Suppressor macrophage treated with lipopolysaccharide for 4 hours (primary cell): ENCODE measurements around the gene CRKL.

ENCODE experiments used
- DNase-seq: peaks from one replicate; pipeline ENCODE4 v3.0.0-alpha.2; 2020

The CRKL gene

DNA sequence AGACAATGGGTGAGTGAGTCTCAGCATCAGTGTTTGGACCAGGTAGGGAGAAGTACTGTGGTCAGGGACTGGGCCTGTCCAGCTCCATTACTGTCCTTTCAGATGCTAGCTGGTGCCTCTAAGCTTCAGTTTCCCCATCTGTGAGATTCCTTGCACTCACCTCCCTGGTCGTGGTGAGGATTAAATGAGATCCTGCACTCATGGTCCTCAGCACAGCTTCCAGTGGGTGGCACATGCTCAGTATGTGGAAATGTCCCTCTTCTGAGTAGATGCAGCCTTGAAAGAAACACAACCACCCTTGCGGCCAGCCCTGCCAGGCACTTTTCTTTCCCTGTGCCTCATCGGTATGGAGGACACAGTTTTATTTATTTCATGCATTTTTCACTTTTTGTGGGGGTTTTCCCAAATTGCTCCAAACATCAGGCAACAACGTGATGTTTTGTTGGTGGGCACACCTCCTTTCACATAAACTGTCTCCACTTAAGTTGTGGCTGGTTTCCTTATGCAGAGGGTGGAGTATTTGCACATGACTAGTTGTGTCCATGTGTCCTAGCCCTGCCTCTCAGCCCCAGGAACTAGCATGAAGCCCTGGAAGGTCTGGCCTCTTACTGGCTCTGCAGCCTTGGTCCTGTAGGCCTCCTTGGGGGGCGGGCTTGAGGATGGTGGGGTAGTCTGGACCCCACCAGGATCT, 66.0 kb downstream of the CRKL start:
- no peak for DNase-seq

DNA sequence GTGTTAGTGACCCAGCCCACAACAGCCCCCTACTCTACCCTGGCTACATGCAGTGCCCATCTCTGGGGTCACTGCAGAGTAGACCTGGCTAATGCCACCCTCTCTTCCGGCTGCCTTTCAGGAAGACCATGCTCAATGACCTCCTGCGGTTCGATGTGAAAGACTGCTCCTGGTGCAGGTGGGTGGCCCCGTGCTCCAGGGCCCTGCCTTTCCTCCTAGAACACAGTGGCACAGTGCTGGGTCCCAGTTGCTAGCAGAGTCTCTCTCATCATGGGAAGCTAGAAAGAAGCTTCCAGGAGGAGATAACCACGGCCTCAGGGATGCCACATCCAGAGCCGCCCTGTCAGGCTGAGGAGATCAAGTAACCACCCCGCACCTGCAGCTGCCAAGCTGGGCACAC, 68.5 kb downstream of the CRKL start:
- DNase-seq: no peak

DNA sequence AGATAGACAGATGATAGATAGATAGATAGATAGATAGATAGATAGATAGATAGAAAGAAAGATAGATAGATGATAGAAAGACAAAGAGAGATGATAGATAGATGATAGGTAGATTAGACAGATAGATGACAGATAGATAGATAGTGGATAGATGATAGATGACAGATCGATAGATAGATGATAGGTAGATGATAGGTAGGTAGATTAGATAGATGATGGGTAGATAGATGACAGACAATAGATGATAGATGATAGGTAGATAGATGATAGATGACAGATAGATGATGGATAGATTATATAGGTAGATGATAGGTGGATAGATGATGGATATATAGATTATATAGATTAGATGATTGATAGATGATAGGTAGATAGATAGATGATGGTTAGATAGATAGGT, 69.2 kb downstream of the CRKL start:
- no peak for DNase-seq

DNA sequence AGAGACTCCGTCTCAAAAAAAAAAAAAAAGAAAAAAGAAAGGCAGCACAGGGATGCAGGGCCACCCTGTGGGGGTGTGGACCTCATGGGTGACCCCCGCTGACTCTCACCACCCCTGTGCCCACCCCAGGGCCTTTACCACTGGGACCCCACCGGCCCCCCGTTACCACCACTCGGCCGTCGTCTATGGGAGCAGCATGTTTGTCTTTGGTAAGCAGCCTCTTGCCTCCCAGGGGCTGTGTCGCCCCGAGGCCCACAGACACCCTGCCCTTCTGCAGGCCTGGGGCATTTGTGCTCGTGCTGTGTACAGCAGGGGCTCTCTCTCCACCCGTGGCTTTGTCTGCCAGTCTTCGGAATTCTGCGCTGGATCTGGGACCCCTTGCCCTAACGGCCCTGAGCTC, 70.2 kb downstream of the CRKL start:
- DNase-seq: no peak

DNA sequence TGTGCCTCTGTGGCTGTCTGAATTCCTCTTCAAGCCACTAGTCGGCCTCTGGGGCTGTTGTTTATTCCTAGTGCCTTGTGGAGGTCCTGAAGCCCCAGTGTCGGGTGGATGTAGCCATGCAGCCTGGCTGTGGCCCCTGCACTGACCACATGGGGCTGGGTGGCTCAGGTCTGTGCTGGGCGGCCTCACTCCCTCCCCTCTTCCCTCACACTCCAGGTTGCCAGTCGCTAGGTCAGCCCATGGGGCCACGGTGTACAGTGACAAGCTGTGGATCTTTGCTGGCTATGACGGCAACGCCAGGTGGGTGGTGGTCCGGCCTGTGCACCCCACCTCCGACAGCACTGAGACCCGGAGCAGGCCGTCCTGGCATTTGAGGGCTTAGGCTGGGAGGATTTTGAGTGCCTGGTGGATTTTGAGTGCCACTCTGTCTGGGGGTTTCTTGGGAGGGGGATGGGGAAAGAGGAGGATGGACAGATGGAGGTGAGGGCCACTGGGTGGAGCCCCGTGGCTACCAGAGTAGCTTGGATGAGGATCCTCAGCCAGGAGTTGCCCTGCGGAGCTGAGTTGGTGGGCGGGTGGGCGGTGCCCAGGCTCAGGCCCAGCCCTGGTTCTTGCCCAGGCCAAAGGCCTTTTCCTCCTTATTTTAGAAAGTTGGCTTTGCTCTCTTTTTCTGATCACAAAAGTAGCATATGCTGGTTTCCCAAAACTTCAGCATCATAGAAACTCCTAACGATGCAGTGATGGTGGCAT, 71.5 kb downstream of the CRKL start:
- no peak for DNase-seq

DNA sequence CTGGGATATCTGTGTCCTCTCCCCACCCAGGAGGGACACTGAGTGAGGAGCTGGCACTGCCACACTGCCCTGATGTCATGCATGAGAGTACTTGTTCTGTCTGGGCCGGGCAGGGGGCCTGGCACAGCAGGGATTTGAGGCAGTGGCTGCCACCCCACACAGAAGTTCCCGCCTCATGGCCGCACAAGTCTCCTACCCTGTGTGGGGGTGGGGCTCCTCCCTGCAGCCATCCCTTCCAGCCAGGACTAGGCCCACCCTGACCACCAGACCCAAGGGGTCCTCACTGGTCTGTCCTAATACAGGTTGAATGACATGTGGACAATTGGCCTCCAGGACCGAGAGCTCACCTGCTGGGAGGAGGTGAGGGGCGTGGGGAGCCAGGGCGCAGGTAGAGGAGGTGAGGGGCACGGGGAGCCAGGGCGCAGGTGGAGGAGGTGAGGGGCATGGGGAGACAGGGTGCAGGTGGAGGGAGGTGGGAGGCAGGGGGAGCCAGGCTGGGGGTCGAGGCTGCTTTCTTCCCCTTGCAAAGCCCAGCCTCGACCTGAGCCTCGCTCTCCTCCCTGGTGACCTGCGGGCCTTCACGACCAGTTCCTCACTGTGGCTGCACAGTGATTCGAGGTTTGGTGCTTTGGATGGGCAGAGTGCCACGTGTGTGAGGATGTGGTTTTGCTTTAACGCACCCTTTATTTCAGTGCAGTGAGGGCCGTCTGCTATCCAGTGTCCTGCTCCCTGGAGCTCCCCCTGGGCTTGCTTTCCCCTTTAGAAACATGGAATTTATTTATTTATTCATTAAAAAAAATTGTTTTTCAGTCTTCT, 72.3 kb downstream of the CRKL start:
- DNase-seq: no peak

DNA sequence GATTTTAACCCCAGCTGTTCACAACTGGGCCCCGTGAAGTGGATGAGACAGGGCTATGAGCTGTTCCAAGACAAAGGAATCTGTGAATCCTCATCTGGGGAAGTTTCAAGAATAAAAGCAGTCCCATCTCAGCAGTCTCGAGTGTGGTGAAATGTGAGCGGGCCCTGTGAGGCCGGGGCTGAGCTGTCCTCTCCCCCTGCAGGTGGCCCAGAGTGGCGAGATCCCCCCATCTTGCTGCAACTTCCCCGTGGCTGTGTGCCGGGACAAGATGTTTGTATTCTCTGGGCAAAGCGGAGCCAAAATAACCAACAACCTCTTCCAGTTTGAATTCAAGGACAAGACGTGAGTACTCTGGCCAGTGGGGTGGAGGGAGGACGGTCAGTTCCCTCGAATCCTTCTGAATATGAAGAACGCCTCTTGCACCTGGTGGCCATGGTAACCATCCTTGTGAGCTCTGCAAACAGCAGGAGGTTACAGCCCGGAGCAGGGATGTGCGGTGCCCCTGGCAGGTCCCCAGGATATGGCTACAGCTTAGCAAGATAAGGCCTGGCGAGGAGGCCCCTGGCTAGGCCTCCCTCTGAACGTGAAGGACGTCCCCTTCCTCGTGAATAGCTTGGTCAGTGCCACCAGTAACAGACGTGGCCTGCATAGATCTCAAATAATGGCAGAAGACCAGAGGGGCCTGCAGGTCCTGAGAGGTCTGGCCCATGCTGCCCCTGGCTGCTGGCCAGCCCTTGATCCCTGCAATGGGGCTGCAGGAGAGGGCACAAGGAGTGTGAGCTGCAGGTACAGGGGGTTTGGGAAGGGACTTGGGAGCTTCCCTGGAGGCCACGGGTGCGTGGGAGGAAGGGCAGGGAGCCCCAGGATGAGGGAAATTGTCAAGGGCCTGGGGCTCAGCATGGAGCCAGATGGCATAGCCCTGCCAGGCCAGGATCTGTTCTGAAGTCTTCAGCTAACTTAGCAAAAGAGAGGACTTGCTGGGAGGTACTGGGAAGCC, 73.3 kb downstream of the CRKL start:
- DNase-seq: no peak

DNA sequence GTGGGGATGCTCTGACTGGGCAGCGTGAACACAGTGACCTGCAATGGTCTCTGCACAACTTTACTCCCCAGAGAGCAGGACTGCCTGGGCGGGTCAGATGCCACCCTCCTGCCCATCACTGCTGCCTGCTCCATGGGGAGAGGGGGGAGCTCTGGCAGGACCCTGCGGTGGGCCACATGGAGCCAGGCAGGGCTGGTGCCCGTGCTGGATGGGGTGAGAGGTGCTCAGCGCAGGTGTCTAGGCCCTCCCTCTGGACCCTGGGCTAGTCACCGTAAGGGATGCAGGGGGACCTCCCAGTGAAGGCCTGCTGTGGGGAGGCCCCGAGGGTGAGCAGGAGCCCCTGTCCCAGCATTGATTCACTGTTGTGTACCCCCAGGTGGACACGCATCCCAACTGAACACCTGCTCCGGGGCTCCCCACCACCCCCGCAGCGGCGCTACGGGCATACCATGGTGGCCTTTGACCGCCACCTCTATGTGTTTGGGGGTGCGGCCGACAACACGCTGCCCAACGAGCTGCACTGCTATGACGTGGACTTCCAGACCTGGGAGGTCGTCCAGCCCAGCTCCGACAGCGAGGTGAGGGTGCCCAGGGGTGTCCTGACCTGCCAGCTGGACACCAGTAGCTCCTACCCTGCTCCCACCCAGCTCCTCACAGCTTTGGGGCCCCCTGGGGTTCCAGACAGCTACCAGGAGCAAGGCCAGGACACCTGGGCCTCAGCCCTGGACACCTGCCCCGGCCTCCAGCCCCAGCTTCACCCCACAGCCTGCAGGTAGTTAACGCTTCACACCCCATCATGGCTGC, 74.2 kb downstream of the CRKL start:
- DNase-seq: no peak

DNA sequence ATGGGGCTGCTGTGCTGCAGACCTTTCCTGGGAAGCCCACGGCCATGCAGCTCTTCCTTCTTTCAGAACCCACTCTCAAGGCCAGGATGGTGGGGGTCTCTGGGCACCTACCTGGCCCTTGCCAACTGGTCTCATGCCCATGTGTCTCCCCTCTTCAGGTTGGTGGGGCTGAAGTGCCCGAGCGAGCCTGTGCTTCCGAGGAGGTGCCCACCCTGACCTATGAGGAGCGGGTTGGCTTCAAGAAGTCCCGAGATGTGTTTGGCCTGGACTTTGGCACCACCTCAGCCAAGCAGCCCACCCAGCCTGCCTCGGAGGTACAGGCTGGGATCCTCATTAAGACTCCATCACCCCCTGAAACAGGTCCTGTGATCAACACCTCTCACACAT, 74.8 kb downstream of the CRKL start:
- DNase-seq: no peak

DNA sequence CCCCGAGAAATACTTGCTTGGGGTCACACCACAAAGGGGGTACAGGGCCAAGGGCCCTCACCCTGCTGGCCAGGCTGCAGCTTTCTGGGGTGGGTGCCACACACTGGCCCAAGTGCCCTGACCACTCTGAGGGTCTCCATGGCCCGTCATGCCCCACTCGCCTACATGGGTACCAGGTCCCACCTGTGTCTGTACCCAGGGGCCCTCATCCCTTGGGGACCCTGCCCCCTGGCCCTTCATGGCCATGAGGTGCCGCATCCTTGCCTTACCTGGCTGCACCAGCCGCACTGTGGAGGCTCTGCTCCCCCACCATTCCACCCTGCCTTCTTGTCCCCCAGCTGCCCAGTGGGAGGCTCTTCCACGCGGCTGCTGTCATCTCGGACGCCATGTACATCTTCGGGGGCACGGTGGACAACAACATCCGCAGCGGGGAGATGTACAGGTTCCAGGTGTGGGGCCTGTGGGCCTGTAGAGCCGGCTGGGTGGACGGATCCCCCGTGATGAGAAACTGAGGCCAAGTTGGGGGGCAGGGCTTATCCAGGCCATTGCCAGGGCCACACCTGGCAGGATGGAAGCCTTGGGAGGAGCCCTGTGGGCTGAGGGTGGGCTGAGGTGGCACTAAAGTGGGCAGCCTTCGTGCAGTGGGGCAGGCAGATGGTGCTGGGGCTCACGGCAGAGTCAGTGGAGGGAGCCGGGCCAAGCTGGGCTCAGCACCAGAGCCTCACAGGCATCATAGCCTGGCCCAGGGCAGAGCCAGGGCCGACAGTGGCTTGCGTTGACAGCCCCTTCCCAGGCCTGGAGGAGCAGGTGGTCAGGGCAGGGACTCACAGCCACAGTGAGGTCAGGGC, 75.5 kb downstream of the CRKL start:
- no peak for DNase-seq

DNA sequence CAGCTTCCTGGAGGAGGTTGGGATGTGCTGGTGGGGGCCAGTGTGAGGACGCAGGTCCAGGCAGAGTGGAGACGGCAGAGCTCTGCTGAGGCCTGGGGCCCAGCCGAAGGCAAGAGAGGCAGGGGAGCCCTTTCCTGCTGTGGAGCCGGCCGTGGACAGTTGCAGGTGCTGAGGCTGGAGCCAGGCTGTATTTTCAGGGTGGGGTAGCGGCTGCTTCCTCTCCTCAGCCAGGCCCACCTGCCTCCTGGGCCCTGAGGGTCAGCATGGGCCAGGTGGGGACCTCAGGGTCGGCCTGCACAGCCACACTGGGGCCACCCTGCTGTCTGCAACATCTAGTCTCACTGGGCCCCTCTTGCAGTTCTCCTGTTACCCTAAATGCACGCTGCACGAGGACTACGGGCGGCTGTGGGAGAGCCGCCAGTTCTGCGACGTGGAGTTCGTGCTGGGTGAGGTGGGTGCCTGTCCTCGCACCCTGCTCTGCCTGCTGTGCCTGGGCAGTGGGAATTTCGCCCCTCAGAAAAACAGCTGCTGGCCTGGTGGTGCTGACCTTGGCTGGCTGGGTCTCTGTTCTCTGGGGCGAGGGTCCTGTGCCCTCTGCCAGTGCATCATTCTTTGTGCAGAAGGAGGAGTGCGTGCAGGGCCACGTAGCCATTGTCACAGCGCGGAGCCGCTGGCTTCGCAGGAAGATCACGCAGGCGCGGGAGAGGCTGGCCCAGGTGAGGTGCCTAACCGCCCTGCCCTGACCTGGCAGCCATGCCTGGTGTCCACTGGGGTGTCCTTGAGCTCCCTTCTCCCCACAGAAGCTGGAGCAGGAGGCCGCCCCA, 76.3 kb downstream of the CRKL start:
- DNase-seq: no peak

DNA sequence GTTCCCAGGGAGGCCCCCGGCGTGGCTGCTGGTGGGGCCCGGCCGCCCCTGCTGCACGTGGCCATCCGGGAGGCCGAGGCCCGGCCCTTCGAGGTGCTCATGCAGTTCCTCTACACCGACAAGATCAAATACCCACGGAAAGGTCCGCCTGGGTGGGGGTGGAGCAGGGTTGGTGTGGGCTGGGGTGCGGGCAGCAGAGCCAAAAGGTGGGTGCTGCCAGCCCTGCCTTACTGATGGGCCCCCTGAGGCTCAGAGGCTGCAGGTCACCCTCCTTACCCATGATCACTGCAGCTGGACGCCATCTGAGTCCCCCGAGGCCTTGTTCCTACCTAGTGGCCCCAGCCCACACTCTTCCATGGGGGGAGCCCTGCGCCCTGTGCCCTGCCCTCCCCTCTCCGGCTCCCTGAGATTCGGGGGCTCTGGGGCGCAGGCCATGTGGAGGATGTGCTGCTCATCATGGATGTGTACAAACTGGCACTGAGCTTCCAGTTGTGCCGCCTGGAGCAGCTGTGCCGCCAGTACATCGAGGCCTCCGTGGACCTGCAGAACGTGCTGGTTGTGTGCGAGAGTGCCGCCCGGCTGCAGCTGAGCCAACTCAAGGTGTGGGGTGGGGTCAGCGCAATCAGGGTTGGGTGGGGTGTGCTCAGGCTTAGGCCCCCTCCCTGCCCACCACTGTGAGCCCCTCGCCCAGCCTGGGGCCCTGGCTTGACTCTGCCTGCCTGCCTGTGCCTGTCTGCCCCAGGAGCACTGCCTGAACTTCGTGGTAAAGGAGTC, 77.1 kb downstream of the CRKL start:
- DNase-seq: no peak

DNA sequence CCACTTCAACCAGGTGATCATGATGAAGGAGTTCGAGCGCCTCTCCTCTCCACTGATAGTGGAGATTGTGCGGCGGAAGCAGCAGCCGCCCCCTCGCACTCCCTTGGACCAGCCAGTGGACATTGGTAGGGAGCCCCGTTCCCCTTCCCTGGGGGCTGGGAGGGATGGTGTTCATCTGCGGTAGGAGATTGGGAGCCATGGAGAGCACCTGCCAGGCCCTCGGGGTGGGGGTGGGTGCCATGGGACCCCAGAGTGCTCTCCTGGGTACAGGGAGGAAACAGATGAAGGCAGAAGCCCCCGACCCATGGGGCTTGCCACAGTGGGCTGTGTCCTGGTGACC, 77.7 kb downstream of the CRKL start:
- DNase-seq: no peak

DNA sequence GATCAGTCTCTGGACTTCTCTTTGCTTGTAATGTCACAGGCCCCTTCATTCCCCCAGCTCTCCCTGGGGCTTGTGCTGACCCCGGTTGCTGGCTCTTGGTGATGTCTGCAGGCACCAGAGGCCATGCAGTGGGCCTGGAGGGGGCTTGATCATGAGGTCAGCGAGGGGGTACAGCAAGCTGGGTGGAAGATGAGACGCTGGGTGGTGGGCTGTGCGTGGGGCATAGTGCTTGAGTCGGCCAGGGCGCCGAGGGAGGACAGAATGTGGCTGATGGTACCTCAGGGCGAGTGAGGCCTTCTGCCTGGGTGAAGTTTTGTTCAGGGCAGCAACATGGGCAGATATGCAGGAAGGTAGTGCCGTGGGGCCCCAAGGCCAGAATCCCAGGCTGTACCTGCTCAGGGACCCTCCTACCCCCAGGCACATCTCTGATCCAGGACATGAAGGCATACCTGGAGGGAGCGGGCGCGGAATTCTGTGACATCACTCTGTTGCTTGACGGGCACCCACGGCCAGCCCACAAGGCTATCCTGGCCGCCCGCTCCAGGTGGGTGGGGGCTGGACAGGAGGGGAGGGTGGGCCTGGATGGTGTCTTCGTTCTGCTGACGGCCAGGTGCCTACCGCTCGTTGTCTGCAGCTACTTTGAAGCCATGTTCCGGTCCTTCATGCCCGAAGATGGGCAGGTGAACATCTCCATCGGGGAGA, 78.3 kb downstream of the CRKL start:
- no peak for DNase-seq

DNA sequence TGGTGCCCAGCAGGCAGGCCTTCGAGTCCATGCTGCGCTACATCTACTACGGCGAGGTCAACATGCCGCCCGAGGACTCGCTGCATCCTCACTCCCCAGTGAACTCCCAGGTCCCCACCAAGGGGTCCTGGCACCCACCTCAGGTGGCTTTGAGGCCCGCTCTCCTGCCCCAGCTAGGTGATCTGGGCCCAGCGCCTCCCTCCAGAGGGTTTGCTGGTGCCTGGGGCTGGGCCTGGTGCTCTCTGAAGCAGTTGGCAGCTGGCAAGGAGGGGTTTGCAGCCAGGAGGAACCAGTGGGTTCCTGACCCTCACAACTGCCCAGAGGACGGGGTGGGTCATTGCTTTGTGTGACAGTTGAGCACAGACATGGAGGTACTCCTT, 78.8 kb downstream of the CRKL start:
- DNase-seq: no peak

DNA sequence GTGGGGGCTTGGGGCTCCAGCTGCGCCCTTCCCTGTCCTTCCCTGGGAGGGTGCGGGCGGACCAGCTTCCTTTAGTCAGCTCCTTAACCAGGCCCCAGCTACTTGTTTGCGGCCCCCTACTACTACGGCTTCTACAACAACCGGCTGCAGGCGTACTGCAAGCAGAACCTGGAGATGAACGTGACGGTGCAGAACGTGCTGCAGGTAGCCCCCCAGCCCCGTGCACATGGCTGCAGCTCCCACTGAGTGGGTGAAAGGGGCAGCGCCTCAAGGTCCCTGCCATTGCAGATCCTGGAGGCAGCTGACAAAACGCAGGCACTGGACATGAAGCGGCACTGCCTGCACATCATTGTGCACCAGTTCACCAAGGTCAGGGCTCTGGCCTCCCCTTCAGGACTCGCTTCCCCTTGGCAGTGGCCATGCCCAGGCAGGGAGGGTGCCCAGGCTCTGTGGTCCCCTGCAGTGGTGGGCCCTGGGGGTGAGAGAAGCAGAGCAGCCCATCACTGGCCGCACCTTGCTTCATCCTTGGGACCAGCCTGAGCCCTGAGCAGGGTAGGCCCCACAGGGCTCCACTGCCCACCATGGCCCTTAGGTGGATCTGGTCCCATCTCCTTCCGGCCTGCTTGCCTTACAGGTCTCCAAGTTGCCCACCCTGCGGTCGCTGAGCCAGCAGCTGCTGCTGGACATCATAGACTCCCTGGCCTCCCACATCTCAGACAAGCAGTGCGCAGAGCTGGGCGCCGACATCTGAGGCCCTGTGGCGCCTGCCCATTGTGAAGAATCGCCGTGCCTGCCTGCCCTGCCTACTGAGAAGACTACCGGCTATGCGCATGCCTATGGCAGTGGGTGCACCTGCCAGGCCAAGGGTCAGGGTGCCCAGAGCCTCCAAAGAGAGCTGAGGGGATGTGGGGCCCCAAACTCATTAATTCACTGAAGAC, 79.7 kb downstream of the CRKL start:
- DNase-seq: no peak

DNA sequence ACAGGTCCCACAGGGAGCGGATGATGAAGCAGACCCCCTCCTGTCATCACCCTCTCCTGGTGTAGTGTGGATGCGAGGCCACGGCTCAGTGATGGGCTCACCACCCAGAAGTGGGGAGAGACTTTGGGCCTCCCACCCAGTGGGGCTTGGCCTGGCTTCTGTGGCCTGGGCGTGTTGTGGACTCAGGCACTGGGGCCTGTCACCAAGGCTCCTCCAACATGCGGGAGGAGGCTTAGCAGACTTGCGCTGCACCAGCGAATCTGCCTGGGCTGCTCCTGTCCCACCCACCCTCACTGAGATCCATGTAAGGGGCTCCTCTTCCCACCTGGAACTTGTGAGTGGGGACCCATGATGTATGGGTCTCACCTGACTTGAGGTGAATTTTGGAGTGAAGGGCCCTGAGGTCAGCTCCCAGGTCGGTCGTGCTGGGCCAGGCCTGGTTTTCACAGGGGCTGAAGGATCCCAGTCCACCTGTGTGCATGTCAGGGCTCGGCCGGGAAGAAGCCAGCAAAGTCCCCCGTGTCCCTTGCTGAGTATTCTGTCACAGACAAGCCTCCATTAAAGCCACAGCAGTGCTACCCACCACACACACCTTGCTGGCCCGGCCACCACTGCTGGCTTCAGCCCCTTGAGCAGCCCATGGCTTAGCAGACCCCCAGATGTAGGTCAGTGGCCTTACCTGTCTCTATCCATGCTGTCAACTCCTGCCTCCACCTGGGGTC, 80.5 kb downstream of the CRKL start:
- no peak for DNase-seq
